ENCODE data around the gene DGAT2L6. TPM values are rescaled to one million over a fixed set of nuclear protein-coding genes. Genes with fewer than 3 reads are reported as not detected.
A peak's percentile ranks its signal among the peaks of the same experiment; 100 is the strongest.
"Not testable (repeated sequence)": the region's sequence is repeated elsewhere in the genome, so short reads cannot be mapped to it uniquely, and the experiment has no call there.

Gene DGAT2L6
- total RNA-seq, 1 donor from 2014 or later = not detected

- TF ChIP-seq CTCF (conservative IDR thresholded peaks at IDR 0.05) = peak; percentile 76
- no peak overlapping the region for H3K27ac Mint-ChIP-seq
- H3K9me3 Mint-ChIP-seq = no peaks in the 10 kb centered on the region
- H3K4me1 Mint-ChIP-seq (ENCODE audit: unreplicated experiment) = no peaks in the 10 kb centered on the region
- no peak for DNase-seq (ENCODE audit: extremely low spot score, unreplicated experiment)
- H3K27me3 Mint-ChIP-seq = peaks cover 5% of the 10 kb centered on the region
- no peak overlapping the region for H3K4me3 Mint-ChIP-seq
- no peaks in the 10 kb centered on the region for H3K36me3 Mint-ChIP-seq
These were observed 19.9 kb downstream of the DGAT2L6 start for GRCh38 chrX:70196961-70197720.

GRCh38 chrX:70201732-70202131 is 24.4 kb downstream of the DGAT2L6 start:
- Mint-ChIP-seq H3K27me3 (peaks cover 16% of the 10 kb centered on the region), H3K9me3 (peaks cover 6% of the 10 kb centered on the region), H3K4me1 (ENCODE audit: unreplicated experiment) (no peaks in the 10 kb centered on the region), H3K4me3 (no peak overlapping the region), H3K36me3 (no peaks in the 10 kb centered on the region), H3K27ac (no peak overlapping the region)
- no peak for DNase-seq (ENCODE audit: extremely low spot score, unreplicated experiment)
- TF ChIP-seq CTCF (conservative IDR thresholded peaks at IDR 0.05) = no peak

GRCh38 chrX:70208479-70208878 is 31.2 kb downstream of the DGAT2L6 start:
- Mint-ChIP-seq H3K27me3 (peaks cover 9% of the 10 kb centered on the region), H3K4me1 (ENCODE audit: unreplicated experiment) (no peaks in the 10 kb centered on the region), H3K4me3 (no peak overlapping the region), H3K9me3 (peaks cover 5% of the 10 kb centered on the region), H3K36me3 (no peaks in the 10 kb centered on the region), H3K27ac (no peak overlapping the region)
- TF ChIP-seq CTCF (conservative IDR thresholded peaks at IDR 0.05) = no peak
- DNase-seq (ENCODE audit: extremely low spot score, unreplicated experiment) = no peak

- not testable (repeated sequence) for DNase-seq (ENCODE audit: extremely low spot score, unreplicated experiment); H3K4me1 Mint-ChIP-seq (ENCODE audit: unreplicated experiment); H3K9me3 Mint-ChIP-seq; H3K36me3 Mint-ChIP-seq; H3K27me3 Mint-ChIP-seq; H3K27ac Mint-ChIP-seq; H3K4me3 Mint-ChIP-seq
These were observed 32.3 kb downstream of the DGAT2L6 start for GRCh38 chrX:70209570-70209969.

GRCh38 chrX:70219938-70220764 is 42.9 kb downstream of the DGAT2L6 start:
- Mint-ChIP-seq H3K36me3 (no peaks in the 10 kb centered on the region), H3K9me3 (no peaks in the 10 kb centered on the region), H3K4me3 (no peak overlapping the region), H3K27ac (no peak overlapping the region), H3K27me3 (peaks cover 3% of the 10 kb centered on the region), H3K4me1 (ENCODE audit: unreplicated experiment) (no peaks in the 10 kb centered on the region)
- DNase-seq (ENCODE audit: extremely low spot score, unreplicated experiment) = no peak
- TF ChIP-seq CTCF (conservative IDR thresholded peaks at IDR 0.05) = no peak

GRCh38 chrX:70226048-70226447 is 48.8 kb downstream of the DGAT2L6 start:
- Mint-ChIP-seq H3K4me3 (no peak overlapping the region), H3K27me3 (peaks cover 2% of the 10 kb centered on the region), H3K27ac (no peak overlapping the region), H3K9me3 (no peaks in the 10 kb centered on the region), H3K4me1 (ENCODE audit: unreplicated experiment) (no peaks in the 10 kb centered on the region), H3K36me3 (no peaks in the 10 kb centered on the region)
- DNase-seq (ENCODE audit: extremely low spot score, unreplicated experiment) = no peak
- TF ChIP-seq CTCF (conservative IDR thresholded peaks at IDR 0.05) = no peak
